Measurements from ENCODE around the gene PABPN1.

DNA sequence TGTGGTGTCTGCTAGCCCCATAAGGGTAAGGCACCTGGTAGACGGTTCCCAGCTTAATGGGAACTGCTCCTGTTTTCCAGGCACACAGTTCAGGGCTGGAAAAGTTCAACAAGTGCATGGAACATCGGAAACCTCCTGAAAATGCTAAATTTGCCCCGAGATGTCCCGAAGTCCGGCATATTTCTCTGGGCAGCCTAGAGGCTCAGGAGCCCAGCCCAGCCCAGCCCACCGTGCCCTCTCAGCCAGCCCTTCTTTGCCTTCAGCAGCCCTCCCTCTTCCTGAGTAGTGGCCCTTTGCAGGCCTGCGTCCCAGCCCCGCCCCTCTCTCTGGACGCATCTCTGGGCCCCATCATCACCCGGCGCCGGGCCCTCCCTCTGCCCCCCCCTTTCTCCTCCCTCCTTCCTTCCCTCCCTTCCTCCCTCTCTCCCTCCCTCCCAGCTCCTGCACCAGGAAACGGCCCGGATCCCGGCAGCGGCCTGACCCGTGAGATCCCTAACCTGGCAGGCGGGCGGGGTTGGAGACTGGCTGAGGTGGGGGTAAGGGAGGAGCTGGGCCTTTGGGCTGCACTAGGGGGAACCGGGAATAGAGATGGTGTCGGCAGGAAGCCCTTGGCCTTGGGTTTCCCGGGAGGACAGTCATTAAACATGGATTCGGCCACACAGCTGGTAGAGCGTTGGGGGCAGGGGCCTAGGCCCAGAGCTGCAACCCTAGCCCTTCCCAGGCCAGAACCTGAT lies 14.7 kb upstream of the PABPN1 start, which contains the start of gene BCL2L2:
- TF ChIP-seq CTCF (IDR thresholded peaks at IDR 0.05; ENCODE audit: low read depth, low read length, poor library complexity, severe bottlenecking) (no peak), EZH2phosphoT487 (IDR thresholded peaks at IDR 0.05; ENCODE audit: borderline replicate concordance, low read length) (no peak)

Measured in DOHH2 (cell line).